CD4-positive, alpha-beta T cell treated with Interleukin-4 for 4 hours (primary cell): Measurements from ENCODE around the gene PRAMEF8.
"Not testable (repeated sequence)": the region's sequence is repeated elsewhere in the genome, so short reads cannot be mapped to it uniquely, and the experiment has no call there.

Source experiments
- DNase-seq: peaks from one replicate; pipeline ENCODE4 v3.0.0-alpha.2; 2020

PRAMEF8 gene

DNA sequence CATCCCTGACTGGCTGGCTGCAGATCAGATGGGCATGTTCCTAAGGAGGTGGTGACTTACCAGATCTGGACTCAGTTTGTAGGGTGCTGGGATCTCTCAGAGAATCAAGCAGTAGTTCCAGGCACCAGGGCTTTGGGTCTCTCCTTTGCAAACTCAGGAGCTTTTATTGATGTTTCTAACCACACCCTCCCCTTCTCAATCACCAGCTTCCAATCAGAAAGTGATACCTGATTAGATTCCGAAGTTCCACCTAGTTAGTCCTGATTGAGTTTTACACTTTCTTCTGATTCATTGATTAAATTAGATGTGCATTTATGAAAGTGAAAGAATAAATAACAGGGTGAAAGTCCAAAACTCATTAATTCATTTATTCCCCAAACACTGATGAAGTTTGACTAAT, at the start of gene PRAMEF8:
PRAMEF8 (minus strand) TSS at position 101 of the 400 bp plus-strand sequence. CDS start 1,046 bp downstream, outside the sequence.
- DNase-seq: not testable (repeated sequence)

DNA sequence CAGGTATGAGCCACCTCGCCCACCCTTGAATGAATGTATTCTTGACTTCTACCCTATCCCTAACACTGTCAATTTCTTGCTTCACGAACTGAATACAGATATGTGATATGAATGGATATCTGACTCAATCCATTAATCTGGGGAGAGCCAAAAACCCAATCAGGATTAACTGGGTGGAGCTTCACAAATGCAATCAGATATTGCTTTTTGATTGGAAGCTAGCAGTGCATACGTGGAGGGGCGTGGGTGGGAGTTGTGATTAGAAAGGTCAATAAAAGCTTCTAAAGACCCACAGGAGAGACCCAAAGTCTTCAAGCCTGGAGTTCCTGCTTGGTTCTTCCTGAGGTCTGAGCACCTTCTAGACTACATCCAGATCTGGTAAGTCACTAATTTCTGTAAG, 30.3 kb upstream of the PRAMEF8 start, which contains the start of gene PRAMEF15:
PRAMEF15 (plus strand) TSS at position 301 of the 400 bp plus-strand sequence. CDS start 2,827 bp downstream, outside the sequence.
- DNase-seq: not testable (repeated sequence)

DNA sequence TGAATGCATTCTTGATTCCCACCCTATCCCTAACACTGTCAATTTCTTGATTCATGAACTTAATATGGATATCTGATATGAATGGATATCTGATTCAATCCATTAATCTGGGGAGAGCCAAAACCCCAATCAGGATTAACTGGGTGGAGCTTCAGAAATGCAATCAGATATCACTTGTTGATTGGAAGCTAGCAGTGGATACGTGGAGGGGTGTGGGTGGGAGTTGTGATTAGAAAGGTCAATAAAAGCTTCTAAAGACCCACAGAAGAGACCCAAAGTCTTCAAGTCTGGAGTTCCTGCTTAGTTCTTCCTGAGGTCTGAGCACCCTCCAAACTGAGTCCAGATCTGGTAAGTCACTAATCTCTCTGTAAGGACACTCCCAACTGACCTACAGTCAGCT, 18.3 kb upstream of the PRAMEF8 start, which contains the start of gene PRAMEF33:
PRAMEF33 (plus strand) TSS at position 301 of the 400 bp plus-strand sequence. CDS start 2,416 bp downstream, outside the sequence.
- DNase-seq: not testable (repeated sequence)

DNA sequence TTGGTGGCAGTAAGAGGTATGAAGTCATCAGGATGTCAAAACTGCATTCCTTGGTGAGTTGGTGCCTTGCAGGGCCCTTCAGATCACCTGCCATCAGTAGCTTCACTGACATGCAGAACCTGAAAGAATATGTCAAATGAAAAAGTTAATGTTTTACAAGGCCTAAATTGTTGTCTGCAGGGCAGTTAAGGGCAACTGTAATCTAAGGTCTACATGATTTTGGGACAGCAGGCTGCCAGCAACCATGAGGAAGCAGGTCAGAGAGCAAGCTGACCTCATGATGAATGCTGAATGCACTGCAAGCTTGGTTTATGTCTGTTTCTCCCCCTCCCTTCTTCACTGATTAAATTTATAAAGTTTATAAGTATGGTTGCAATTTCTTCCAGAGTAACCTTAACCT, 17.3 kb upstream of the PRAMEF8 start:
- DNase-seq: not testable (repeated sequence)

DNA sequence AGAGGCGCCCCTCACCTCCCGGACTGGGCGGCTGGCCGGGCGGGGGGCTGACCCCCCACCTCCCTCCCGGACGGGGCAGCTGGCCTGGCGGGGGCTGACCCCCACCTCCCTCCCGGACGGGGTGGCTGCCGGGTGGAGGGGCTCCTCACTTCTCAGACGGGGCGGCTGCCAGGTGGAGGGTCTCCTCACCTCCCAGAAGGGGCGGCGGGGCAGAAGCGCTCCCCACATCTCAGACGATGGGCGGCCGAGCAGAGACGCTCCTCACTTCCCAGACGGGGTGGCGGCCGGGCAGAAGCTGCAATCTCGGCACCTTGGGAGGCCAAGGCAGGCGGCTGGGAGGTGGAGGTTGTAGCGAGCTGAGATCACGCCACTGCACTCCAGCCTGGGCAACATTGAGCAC, 13.8 kb upstream of the PRAMEF8 start:
- not testable (repeated sequence) for DNase-seq

DNA sequence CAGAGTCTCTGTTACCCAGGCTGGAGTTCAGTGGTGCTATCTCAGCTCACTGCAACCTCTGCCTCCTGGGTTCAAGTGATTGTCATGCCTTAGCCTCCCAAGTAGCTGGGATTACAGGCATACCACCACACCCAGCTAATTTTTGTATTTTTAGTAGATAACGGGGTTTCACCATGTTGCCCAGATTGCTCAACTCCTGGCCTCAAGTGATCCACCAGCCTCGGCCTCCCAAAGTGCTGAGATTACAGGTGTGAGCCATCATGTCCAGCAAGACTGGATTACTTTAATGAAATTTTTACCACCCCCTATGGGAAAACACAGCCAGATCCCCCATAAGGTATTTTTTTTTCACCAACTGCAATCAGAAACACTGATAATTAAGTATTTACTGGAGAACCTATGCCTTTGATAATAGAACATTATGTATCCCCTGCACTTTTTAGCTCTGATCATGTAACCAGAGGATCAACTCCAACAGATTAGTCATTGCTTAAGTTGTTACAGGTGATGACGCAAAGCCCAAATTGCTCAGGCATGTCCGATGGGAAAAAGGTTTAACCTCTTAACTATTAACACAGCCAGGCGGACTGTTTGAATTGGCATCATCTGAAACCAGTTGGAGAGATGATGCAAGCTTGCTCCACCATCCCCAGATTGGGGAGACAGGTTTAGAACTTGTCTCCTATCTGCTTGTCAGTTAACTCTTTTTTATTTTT, 12.4 kb upstream of the PRAMEF8 start:
- not testable (repeated sequence) for DNase-seq

DNA sequence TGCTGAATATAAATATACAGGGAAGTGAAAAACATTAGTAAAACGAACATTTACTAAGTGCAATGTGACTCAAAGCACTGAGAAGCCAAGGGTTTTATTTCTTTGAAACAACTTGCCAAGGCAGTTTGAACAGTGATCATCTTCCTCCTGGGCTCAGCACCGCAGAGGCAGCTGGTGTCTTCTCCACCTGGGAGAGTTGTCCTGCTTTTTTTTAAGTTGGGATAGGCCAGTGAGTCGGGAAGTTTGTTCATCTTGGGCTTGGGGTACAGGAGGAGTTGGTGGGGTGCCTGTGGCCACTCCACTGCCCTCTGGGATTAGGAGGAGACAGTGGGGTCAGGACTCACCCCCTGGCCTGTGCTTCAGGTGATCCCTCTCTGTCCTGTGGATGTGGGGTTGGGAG, 4.1 kb upstream of the PRAMEF8 start:
- not testable (repeated sequence) for DNase-seq

DNA sequence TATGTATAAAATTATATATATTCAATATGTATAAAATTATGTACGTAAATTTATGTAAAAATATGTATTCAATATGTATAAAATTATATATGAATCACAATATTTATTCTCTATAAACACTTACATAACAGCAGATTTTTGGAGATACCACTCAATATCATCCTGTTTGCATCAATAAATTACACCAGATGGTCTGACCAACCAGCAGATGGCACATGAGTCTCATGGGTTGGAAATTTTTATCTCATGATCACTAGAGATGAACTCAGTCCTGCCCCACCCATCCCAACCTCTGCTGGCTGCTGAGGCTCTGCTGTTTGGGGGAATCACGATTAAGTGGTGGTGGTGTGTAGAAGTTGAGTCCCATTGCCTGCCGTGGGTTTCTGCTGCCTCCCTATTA, 5.3 kb downstream of the PRAMEF8 start:
- not testable (repeated sequence) for DNase-seq

DNA sequence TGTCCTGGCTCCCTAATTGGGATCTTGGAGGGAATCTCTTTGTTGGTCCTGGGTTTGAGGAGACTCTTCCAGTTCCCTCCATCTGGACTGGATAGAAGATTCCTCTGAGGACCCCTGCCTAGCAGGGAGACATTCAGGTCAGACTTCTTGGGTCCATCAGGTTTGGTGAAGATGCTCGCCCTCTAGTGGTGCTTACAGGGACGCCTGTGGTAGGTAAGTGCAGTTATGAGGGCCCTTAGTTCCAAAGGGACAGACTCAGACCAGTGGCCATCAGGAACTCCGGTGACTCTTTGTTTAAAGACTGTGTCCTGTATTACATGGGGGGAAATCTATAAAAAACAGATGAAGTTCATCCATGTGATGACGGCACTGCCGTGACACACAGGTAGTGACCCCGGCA, 7.9 kb downstream of the PRAMEF8 start:
- not testable (repeated sequence) for DNase-seq

DNA sequence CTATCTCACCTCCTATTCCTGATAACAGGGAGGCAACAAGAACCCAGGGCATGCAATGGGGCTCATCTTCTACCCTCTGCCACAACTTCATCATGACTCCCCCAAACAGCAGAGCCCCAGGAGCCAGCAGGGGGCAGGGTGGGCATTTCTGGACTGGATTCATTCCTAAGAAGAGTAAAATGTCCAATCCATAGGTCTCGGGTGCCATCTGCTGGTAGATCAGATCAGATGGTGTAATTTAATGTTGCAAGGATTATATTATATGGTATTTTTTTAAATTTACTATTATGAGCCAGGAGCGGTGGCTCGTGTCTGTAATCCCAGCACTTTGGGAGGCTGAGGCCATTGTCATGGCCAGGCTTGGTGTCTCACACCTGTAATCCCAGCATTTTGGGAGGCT, 19.8 kb downstream of the PRAMEF8 start:
- DNase-seq: not testable (repeated sequence)

DNA sequence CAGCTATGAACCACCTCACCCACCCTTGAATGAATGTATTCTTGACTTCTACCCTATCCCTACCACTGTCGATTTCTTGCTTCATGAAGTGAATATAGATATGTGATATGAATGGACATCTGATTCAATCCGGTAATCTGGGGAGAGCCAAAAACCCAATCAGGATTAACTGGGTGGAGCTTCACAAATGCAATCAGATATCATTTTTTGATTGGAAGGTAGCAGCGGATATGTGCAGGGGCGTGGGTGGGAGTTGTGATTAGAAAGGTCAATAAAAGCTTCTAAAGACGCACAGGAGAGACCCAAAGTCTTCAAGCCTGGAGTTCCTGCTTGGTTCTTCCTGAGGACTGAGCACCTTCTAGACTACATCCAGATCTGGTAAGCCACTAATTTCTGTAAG, 31.0 kb downstream of the PRAMEF8 start, which contains the start of gene PRAMEF5:
PRAMEF5 (plus strand) TSS at position 301 of the 400 bp plus-strand sequence. CDS start 5,071 bp downstream, outside the sequence.
- not testable (repeated sequence) for DNase-seq

DNA sequence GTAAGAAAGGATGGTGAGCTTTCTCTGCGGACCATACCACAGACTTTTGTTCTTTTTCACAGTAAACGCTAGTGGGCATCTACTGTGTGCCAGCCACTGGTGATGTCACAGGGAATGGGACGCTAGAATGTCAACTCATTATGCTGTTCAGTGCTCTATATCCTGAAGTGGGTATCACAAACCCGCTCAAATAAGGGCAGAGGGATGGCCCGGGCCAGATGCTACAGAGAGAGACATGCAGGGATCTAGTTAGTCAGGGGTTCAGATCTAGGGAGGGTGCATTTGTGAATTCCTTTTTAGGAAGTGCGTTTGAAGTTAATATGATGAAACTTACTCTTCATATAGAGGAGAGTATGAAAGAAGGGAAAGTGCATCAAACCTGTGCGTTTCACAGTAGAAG, 37.8 kb downstream of the PRAMEF8 start:
- not testable (repeated sequence) for DNase-seq

DNA sequence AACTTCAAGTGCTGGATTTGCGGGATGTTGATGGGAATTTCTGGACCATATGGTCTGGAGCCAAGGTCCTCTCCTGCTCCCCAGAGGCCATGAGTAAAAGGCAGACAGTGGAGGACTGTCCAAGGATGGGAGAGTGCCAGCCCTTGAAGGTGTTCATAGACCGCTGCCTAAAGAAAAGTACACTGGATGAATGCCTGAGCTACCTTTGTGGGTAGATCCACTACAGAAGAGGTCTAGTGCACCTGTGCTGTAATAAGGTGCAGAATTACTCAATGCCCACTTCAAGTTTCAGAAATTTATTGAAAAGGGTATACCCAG, 38.4 kb downstream of the PRAMEF8 start:
- DNase-seq: not testable (repeated sequence)

DNA sequence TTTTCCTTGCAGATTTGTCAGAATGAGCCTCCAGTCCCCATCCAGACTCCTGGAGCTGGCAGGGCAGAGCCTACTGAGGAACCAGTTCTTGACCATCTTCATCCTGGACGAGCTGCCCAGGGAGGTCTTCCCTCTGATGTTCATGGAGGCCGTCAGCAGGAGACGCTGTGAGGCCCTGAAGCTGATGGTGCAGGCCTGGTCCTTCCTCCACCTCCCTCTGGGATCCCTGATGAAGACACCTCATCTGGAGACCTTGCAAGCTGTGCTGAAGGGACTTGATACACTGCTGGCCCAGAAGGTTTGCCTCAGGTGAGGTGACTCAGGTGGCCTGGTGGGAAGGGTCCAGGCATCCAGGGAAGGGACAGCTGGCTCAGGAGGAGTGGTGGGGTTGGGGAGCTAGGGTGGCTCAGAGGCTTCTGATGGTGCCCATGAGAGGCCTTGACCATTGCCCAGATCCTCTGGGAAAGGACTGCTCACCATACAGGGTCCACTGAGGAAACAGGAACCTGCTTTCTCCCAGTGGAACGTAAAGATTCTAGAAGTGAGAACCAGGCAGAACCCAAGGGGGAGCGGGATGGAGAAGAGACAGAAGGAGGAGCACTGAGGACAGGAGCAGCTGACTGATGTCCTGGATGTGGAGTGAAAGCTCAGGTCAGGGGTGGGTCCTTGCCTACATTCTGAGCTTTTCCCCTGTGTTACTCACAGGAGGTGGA, 38.9 kb downstream of the PRAMEF8 start:
- not testable (repeated sequence) for DNase-seq

DNA sequence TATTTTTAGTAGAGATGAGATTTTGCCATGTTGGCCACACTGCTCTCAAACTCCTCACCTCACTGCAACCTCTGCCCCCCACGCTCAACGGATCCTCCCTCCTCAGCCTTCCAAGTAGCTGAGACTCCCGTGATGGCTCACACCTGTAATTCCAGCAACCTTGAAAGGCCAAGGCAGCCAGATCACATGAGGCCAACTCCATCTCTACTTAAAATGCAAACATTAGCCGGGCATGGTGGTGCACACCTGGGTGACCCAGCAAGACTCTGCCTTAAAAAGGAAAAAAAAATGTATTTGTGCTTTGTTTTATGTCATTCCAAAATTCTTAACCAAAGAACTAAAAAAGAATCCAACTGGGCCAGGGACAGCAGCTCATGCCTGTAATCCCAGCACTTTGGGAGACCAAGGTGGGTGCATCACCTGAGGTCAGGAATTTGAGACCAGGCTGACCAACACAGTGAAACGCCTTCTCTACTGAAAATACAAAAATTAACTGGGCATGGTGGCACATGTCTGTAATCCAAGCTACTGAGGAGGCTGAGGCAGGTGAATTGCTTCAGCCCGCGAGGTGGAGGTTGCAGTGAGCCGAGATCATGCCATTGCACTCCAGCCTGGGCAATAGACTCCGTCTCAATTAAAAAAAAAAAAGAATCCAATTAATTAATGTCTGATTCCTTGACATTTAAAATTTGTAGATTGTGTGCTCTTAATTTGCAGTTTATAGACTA, 41.2 kb downstream of the PRAMEF8 start:
- not testable (repeated sequence) for DNase-seq

DNA sequence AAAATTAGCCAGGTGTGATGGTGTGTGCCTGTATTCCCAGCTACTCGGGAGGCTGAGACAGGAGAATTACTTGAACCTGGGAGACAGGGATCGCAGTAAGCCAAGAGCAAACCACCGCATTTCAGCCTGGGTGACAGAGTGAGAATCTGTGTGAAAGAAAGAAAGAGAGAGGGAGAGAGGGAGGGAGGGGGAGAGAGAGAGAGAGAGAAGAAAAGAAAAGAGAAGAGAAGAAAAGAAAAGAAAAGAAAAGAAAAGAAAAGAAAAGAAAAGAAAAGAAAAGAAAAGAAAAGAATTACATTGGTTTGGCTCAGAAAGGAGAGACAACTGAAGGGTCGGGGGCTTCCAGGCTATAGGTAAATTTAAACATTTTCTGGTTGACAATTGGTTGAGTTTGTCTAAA, 45.3 kb downstream of the PRAMEF8 start:
- DNase-seq: not testable (repeated sequence)

DNA sequence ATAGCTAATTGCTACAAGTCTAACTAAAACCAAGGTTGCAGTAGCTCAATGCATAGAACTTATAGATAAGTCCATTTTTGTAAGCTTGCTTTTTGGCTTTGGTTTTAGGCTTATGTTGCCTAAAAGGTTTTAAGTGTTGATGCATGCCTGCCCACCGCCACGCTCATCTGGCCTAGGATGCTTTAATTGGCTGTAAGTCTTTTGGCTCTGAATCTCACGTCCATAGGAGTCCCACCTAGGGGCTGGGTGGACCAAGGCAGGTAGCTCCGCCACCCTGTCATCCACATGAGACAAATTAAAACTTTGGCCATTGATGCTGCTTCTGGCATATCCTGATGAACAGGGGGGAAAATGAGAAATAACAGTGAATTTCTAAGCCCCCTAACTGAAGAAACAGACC, 47.4 kb downstream of the PRAMEF8 start:
- not testable (repeated sequence) for DNase-seq

DNA sequence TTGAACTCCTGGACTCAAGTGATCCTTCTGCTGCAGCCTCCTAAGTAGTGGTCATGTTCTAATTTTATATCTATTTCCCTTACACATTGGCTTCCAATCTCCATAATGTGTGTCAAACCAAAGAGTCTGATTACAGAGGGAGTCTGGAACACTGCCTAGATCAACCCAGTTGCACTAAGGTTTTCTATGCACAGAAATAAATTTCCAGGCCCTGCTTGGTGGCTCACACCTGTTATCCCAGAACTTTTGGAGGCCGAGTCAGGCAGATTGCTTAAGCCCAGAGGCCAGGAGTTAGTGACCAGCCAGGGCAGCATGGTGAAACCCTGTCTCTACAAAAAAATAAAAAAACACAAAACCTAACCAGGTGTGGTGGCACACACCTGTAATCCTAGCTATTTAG, 50.9 kb downstream of the PRAMEF8 start:
- DNase-seq: not testable (repeated sequence)

DNA sequence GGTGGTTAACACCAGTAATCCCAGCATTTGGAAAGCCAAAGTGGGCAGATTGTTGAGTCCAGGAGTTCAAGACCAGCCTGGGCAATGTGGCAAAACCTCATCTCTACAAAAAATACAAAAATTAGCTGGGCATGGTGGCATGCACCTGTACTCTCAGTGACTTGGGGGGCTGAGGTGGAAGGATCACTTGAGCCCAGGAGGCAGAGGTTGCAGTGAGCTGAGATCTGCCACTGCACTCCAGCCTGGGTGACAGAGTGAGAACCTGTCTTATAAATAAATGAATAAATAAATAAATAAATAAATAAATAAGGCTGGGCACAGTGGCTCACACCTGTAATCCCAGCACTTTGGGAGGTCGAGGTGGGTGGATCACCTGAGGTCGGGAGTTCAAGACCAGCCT, 52.9 kb downstream of the PRAMEF8 start:
- not testable (repeated sequence) for DNase-seq
